ENCODE measurements around the gene DRG2.
A peak's percentile ranks its signal among the peaks of the same experiment; 100 is the strongest.

Gene DRG2

GRCh38 chr17:18115517-18115916, 27.8 kb downstream of the DRG2 start:
- Mint-ChIP-seq H3K27ac (no peak overlapping the region), H3K4me1 (peaks cover 64% of the 10 kb centered on the region), H3K36me3 (ENCODE audit: low read depth) (no peaks in the 10 kb centered on the region), H3K9me3 (peaks cover 14% of the 10 kb centered on the region), H3K4me3 (no peak overlapping the region), H3K27me3 (ENCODE audit: low read depth, poor library complexity) (peaks cover 3% of the 10 kb centered on the region)
- no peak for DNase-seq
- TF ChIP-seq CTCF (IDR thresholded peaks at IDR 0.05) = no peak

- TF ChIP-seq CTCF (IDR thresholded peaks at IDR 0.05) = no peak
- H3K9me3 Mint-ChIP-seq = peaks cover 14% of the 10 kb centered on the region
- H3K36me3 Mint-ChIP-seq (ENCODE audit: low read depth) = no peaks in the 10 kb centered on the region
- H3K27me3 Mint-ChIP-seq (ENCODE audit: low read depth, poor library complexity) = peaks cover 3% of the 10 kb centered on the region
- H3K4me3 Mint-ChIP-seq = no peak overlapping the region
- no peak for DNase-seq
- H3K27ac Mint-ChIP-seq = no peak overlapping the region
- peaks cover 64% of the 10 kb centered on the region for H3K4me1 Mint-ChIP-seq
Observed at GRCh38 chr17:18116078-18116477, 28.3 kb downstream of the DRG2 start.

DNA sequence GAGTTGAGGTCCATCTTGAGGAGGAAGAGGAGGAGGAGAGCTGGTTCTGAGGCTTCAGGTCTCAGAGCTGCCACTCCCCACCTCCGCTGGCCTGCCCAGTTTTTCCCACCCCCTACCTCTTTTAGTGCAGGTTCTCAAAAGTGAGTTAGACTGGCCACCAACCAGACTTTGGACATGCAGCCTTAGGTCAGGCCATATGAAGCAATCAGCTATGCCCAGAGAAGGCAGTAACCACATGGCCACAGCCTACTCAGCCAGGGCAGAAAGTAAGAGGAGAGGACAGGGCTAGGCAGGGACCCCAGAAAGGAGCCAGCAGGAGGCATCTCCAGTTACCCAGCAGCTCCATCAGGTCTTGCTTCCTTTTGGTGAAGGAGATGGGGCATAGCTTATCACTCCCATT, 29.8 kb downstream of the DRG2 start:
- Mint-ChIP-seq H3K27ac (peak overlapping the region; percentile 45), H3K4me1 (peaks cover 56% of the 10 kb centered on the region), H3K4me3 (no peak overlapping the region), H3K27me3 (ENCODE audit: low read depth, poor library complexity) (peaks cover 3% of the 10 kb centered on the region), H3K36me3 (ENCODE audit: low read depth) (no peaks in the 10 kb centered on the region), H3K9me3 (peaks cover 14% of the 10 kb centered on the region)
- DNase-seq = no peak
- no peak for TF ChIP-seq CTCF (IDR thresholded peaks at IDR 0.05)

DNA sequence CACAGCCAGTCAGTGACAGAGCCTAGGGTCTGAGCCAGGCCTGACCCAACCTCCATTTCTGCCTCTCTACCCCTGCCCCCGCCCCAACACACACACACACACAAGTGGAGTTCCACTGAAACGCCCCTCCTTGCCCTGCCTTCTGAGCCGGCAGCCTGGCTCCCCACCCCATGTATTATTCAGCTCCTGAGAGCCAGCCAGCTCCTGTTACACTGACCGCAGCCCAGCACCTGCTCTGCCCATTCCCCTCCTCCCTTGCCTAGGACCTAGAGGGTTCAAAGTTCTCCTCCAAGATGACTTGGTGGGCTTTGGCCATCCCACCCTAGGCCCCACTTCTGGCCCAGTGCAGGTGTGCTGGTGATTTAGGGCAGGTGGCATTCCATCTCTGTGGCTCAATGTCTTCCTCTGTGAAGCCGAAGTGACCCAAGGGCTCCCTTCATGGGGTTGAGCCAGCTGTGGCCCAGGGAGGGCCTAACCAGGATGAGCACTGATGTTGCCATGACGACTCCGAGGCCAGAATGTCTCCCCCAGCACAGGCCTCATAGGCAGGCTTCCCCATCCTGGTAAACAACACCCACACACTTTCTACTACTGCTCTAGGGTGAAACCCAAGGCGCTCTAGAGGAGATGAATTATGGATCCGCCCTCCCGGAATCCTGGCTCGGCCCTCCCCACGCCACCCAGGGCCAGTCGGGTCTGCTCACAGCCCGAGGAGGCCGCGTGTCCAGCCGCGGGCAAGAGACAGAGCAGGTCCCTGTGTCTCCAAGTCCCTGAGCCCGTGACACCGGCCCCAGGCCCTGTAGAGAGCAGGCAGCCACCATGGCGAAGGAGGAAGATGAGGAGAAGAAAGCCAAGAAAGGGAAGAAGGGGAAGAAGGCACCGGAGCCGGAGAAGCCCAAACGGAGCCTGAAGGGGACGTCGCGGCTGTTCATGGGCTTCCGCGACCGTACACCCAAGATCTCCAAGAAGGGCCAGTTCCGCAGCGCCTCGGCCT, 30.5 kb downstream of the DRG2 start:
- peaks cover 3% of the 10 kb centered on the region for H3K27me3 Mint-ChIP-seq (ENCODE audit: low read depth, poor library complexity)
- H3K4me3 Mint-ChIP-seq = peak overlapping the region; percentile 32
- H3K9me3 Mint-ChIP-seq = peaks cover 14% of the 10 kb centered on the region
- H3K36me3 Mint-ChIP-seq (ENCODE audit: low read depth) = no peaks in the 10 kb centered on the region
- DNase-seq = peak; percentile 21
- peaks cover 59% of the 10 kb centered on the region for H3K4me1 Mint-ChIP-seq
- H3K27ac Mint-ChIP-seq = peak overlapping the region; percentile 54
- no peak for TF ChIP-seq CTCF (IDR thresholded peaks at IDR 0.05)

DNA sequence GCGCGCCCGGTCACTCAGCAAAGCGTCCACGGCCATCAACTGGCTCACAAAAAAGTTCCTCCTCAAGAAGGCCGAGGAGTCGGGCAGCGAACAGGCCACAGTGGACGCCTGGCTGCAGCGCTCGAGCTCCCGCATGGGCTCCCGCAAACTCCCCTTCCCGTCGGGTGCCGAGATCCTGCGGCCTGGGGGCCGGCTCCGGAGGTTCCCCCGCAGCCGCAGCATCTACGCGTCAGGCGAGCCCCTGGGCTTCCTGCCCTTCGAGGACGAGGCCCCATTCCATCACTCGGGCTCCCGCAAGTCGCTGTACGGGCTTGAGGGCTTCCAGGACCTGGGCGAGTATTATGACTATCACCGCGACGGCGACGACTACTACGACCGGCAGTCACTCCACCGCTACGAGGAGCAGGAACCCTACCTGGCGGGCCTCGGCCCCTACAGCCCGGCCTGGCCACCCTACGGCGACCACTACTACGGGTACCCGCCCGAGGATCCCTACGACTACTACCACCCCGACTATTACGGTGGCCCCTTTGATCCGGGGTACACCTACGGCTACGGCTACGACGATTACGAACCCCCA, 31.5 kb downstream of the DRG2 start:
- H3K27me3 Mint-ChIP-seq (ENCODE audit: low read depth, poor library complexity) = peaks cover 3% of the 10 kb centered on the region
- H3K27ac Mint-ChIP-seq = no peak overlapping the region
- TF ChIP-seq CTCF (IDR thresholded peaks at IDR 0.05) = no peak
- peaks cover 14% of the 10 kb centered on the region for H3K9me3 Mint-ChIP-seq
- peaks cover 59% of the 10 kb centered on the region for H3K4me1 Mint-ChIP-seq
- H3K4me3 Mint-ChIP-seq = no peak overlapping the region
- no peaks in the 10 kb centered on the region for H3K36me3 Mint-ChIP-seq (ENCODE audit: low read depth)
- no peak for DNase-seq

All from nephron progenitor cell (in vitro differentiated cells).